Ramos (cell line): ENCODE data around the gene CACNA2D3.

Experiments used
- in situ Hi-C: fragments of 300-500 bp; cut with MboI; formaldehyde crosslinking; loops from one replicate; pipeline ENCODE4 v1.14.3; 2022; ENCODE audit warnings: low sequenced_read_pairs; ENCODE audit not compliant: unreplicated experiment

Gene CACNA2D3

GRCh38 chr3:54986294-54986693 is 863.9 kb downstream of the CACNA2D3 start:
- in situ Hi-C loops, result no loop called here

DNA sequence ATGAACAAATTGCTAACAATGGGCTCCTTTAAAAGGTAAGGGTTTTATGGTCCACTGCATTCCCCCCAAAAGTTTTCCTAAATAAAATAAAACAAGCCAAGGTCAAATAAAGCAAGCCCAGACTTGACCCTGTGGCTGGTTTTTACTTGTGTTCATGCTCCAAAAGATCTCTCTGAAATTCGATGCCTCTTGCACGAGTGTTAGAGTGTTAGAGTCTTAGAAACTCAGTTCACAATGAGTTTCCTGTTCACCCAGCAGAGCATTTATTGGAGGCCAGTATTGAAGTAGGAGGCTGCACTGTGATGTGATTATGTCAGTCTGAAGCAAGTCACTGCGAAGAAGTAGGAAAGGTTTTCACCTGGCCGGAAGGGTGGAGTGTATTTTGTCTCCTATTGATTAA is 865.4 kb downstream of the CACNA2D3 start:
- in situ Hi-C loops, result no loop called here

DNA sequence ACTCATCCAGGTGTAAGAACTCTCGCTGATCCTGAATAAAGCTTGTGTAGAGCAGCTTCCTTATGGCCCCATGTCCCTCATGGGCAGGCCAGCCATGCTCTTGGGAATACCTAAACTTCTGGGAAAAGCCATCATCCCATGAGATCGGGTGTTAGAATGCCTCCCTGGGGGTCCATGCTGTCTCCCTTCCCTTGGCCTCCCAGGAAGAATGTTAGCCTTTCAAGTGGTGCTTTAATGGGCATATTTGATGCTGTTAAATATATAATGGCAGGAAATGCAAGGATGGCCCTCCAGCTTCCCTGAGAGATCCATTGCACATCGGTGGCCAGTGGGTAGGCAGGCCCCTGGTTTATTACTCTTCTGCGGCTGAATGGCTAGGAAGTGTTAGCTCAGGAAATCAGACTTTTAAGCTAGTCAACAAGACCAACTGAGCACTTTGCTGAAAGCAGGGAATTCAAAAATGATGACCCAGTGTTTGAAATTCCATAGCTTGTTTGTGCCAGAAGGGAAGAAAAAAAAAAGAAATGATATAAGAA is 866.0 kb downstream of the CACNA2D3 start:
- in situ Hi-C loops, result no loop called here

- in situ Hi-C loops, result no loop called here
Observed at GRCh38 chr3:54988838-54989630, 866.7 kb downstream of the CACNA2D3 start.

DNA sequence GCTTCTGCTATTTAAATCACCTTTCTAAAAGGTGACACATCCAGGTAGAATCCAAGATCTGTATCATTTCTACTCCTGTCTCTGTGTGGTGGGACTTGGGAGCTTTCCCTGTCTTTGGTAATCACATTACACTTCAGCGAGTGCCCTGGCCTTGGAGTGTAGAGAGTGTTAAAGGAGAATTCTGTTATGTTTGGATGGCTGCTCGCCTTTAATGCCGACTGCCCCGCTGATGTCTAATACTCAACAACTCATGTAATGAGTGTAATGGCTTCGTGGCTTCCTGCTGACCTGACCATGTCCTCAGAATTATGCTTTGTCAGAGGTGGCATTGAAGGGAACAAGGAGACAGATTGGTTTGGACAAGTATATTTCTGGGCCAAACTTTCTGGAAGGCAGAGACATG is 871.8 kb downstream of the CACNA2D3 start:
- in situ Hi-C loops, result no loop called here

DNA sequence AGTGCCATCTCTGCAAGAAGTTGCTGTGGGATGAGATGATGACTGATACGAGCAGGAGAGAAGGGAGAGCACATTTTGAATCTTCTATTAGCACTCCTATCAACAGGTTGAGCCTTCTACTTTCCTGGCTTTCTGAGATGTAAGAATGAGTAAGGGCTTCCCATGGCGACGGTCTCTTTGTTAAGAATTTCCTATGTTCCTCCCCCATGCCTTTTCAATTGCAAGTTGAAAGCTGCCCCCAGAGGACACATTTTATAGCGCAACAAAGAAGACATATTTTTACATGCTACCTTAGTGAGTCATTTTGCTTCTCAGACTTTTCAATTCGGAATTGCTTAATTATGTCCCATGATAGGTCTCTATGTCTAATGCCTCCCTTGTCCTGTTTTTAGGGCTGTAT is 876.8 kb downstream of the CACNA2D3 start:
- in situ Hi-C loops, result no loop called here

- in situ Hi-C loops, result no loop called here
Observed at GRCh38 chr3:54999811-55000210, 877.5 kb downstream of the CACNA2D3 start.

- in situ Hi-C loops, result no loop called here
Observed at GRCh38 chr3:55000546-55000945, 878.2 kb downstream of the CACNA2D3 start.

GRCh38 chr3:55000953-55001352 is 878.6 kb downstream of the CACNA2D3 start:
- in situ Hi-C loops, result no loop called here

GRCh38 chr3:55002416-55002930 is 880.1 kb downstream of the CACNA2D3 start:
- in situ Hi-C loops, result no loop called here

DNA sequence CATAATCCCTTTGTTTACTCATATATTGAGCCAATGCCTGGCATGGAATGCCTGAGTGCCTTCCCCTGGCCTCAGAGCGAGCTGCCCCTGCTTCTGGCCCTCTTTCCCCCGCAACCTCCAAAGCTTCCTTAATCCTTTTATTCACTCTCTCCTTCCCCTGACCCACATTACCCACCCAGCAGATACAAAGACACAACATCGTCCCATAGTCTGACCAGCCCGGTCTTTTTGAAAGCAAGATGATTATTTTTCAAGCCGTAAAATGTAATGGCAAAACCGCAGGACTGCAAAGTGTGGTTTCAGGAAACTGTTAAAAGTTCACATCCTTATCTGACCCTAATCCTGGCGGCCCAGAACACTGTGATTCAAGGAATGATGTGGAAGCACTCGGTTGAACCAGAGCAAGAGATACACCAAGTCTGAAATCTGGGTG is 883.9 kb downstream of the CACNA2D3 start:
- in situ Hi-C loops, result no loop called here

DNA sequence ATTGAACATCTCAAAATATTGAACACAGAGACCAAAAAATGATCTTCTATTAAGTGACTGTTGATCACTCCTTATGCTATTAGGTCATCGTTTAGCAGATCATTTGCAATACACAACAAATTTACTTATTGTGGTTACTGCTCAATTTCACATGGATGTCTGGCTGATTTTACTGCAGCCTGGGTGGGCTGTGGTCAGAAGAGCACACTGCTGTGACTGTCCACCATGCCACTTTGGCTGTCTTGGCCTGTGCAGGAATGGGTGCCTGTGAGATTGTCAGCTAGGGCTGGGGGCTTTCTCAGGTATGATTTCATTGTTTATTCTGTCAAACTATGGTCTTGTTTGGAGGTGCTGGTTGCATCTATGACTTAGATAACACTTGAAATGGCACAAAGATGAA is 885.6 kb downstream of the CACNA2D3 start:
- in situ Hi-C loops, result no loop called here

GRCh38 chr3:55009372-55009771 is 887.0 kb downstream of the CACNA2D3 start:
- in situ Hi-C loops, result no loop called here

- in situ Hi-C loops, result no loop called here
Observed at GRCh38 chr3:55012091-55012490, 889.7 kb downstream of the CACNA2D3 start.

DNA sequence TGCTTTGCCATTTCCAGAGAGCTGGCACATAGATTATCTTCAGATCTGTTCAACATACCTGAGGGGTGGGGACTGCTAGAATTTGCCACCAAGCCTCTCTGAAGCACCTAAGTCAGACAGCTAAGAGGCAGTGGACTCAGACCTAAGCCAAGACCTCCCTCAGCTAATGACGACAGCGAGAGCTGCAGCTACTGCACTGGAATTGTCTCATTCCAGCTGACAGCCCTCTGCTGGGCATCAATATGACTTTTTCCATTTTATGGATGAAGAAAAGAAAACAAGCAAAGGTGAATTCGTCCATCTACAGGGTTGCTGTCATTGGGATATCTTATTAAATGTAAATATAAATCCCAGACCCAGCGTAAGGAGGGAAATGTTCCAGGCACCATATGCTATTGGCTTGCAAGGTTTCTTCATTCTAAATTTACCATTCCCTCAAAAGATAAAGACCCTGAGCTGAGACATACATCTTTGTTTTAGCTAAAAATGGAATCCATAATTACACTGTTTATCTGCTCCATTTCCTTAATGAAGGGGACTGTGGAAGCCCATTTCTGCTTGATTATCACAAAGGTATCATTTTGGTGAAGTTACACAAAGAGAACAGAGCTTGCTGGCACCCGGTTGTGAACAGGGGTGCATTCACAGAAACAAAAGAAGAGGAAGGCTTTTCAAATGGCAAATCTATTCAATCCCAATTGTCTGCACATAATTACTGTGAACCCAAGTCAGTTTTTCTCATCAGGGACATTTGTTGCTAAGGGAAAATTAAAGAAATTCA is 891.0 kb downstream of the CACNA2D3 start:
- in situ Hi-C loops, result no loop called here

- in situ Hi-C loops, result no loop called here
Observed at GRCh38 chr3:55014081-55014480, 891.7 kb downstream of the CACNA2D3 start.

GRCh38 chr3:55014906-55015305 is 892.6 kb downstream of the CACNA2D3 start:
- in situ Hi-C loops, result no loop called here

DNA sequence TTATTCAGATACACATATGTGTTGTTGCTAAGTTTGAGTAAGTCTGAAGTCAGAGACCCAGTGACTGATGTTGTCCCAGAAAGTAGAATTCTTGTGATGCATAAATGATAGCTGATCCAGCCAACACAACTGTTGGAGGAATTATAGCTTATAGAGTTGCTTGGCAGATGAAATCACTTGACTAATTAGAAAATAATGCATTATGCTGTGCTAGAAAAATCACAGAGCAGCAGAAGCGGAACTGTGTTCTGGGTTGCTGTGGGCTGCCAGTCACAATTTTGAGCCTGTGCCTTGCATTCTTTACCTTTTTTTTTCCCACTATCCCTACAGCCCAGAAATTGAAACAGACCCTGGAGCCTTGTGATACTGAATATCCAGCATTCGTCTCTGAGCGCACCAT is 895.5 kb downstream of the CACNA2D3 start:
- in situ Hi-C loops, result no loop called here

DNA sequence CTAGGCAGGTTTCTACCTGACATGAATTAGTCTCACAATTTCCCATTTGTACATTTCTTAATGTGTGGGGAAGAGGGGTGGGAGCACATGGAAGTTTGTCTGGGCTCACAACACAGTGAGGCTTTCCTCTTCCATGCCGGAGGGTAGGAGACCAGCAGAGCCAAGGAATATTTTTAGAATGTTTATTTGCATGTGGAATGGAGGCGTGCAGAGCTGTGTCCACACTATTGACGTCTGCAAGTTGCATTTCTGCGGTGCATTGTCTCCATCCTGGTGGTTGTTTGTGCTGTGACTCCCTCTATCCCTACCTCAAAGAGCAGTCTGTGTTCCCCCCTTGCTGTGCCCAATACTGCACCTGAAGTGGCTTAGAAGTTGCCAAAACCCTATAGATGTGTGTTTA is 908.6 kb downstream of the CACNA2D3 start:
- in situ Hi-C loops, result no loop called here

GRCh38 chr3:55036883-55037577 is 914.7 kb downstream of the CACNA2D3 start:
- in situ Hi-C loops, result no loop called here
